Middle frontal gyrus (tissue), 1 donor: ENCODE results near the gene RPSA.
A peak's percentile ranks its signal among the peaks of the same experiment; 100 is the strongest.
"Not testable (repeated sequence)": the region's sequence is repeated elsewhere in the genome, so short reads cannot be mapped to it uniquely, and the experiment has no call there.

Experiments
- DNase-seq: peaks from one replicate; pipeline ENCODE4 v3.0.0-alpha.2; 2015; ENCODE audit warnings: low spot score; ENCODE audit errors: extremely low spot score

RPSA gene

GRCh38 chr3:39406368-39407258 is at the start of gene RPSA:
RPSA (plus strand) TSS chr3:39406720; CDS start chr3:39407654, 934 bp downstream.
- DNase-seq, result peak; percentile 91

GRCh38 chr3:39358333-39358732 is 48.2 kb upstream of the RPSA start:
- no peak for DNase-seq

- no peak for DNase-seq
Observed at GRCh38 chr3:39361252-39361927, 45.1 kb upstream of the RPSA start.

- DNase-seq, result no peak
Observed at GRCh38 chr3:39362192-39362591, 44.3 kb upstream of the RPSA start.

GRCh38 chr3:39362812-39363211 is 43.7 kb upstream of the RPSA start:
- DNase-seq, result no peak

- not testable (repeated sequence) for DNase-seq
Observed at GRCh38 chr3:39370450-39370849, 36.1 kb upstream of the RPSA start.

GRCh38 chr3:39372833-39373232 is 33.7 kb upstream of the RPSA start:
- no peak for DNase-seq

GRCh38 chr3:39376959-39377634 is 29.4 kb upstream of the RPSA start:
- no peak for DNase-seq

GRCh38 chr3:39378088-39378487 is 28.4 kb upstream of the RPSA start:
- DNase-seq, result no peak

GRCh38 chr3:39378957-39379777 is 27.4 kb upstream of the RPSA start:
- DNase-seq, result no peak

- DNase-seq, result no peak
Observed at GRCh38 chr3:39379778-39380155, 26.8 kb upstream of the RPSA start.

- no peak for DNase-seq
Observed at GRCh38 chr3:39381432-39381831, 25.1 kb upstream of the RPSA start.

GRCh38 chr3:39383045-39383880 is 23.3 kb upstream of the RPSA start, which contains the start of gene SLC25A38:
SLC25A38 (plus strand) TSS chr3:39383370; CDS start chr3:39383725, 355 bp downstream.
- peak; percentile 79 for DNase-seq

GRCh38 chr3:39383881-39384664 is 22.4 kb upstream of the RPSA start:
- peak; percentile 86 for DNase-seq

GRCh38 chr3:39384665-39385000 is 21.9 kb upstream of the RPSA start:
- DNase-seq, result no peak

- no peak for DNase-seq
Observed at GRCh38 chr3:39385456-39386090, 20.9 kb upstream of the RPSA start.

GRCh38 chr3:39386318-39386717 is 20.2 kb upstream of the RPSA start:
- no peak for DNase-seq

- no peak for DNase-seq
Observed at GRCh38 chr3:39387411-39387975, 19.0 kb upstream of the RPSA start.

GRCh38 chr3:39388153-39388552 is 18.4 kb upstream of the RPSA start:
- DNase-seq, result no peak
